ENCODE data around the gene ZDHHC12.

GRCh38 chr9:128764361-128764760 is 40.4 kb upstream of the ZDHHC12 start:
- TF ChIP-seq CTCF (IDR thresholded peaks at IDR 0.05) = no peak
- no peak for TF ChIP-seq ZFP36 (IDR thresholded peaks at IDR 0.05; ENCODE audit: borderline replicate concordance, partially characterized antibody)
- no peak for TF ChIP-seq POLR2A (IDR thresholded peaks at IDR 0.05; ENCODE audit: low read length)
- TF ChIP-seq CHD2 (IDR thresholded peaks at IDR 0.05; ENCODE audit: low read length, partially characterized antibody) = no peak
- TF ChIP-seq PHF8 (IDR thresholded peaks at IDR 0.05; ENCODE audit: borderline replicate concordance, low read depth) = no peak
- TF ChIP-seq HMGXB4 (CRISPR knock-in tag; IDR thresholded peaks at IDR 0.05; ENCODE audit: borderline replicate concordance) = no peak
- TF ChIP-seq CEBPB (IDR thresholded peaks at IDR 0.05) = no peak
- no peak for TF ChIP-seq RFX5 (IDR thresholded peaks at IDR 0.05)
- no peak for TF ChIP-seq JUN (IDR thresholded peaks at IDR 0.05)
- TF ChIP-seq ELK1 (IDR thresholded peaks at IDR 0.05; ENCODE audit: low read depth, low read length) = no peak
- TF ChIP-seq RCOR1 (IDR thresholded peaks at IDR 0.05; ENCODE audit: low read depth, low read length) = no peak
